Sigmoid colon (tissue), 3 donors: ENCODE measurements around the gene MACROD2.

Experiments used
- CTCF ChIP-seq, 4 experiments: fragments of 450-650 bp in 3 of 4; fragments of 200-600 bp in 1 of 4; IDR thresholded peaks; one replicate each; pipeline ENCODE4 v1.5.1; 2016 to 2019; ENCODE audit warnings: antibody characterized with exemption in 4 of 4, mild to moderate bottlenecking in 3 of 4, moderate library complexity in 2 of 4
- POLR2A ChIP-seq, 2 donors: fragments of 450-650 bp; IDR thresholded peaks; one replicate each; pipeline ENCODE4 v1.6.1; 2016; ENCODE audit warnings: antibody characterized with exemption in 2 of 2, mild to moderate bottlenecking in 2 of 2, moderate library complexity in 2 of 2

- TF ChIP-seq POLR2A (IDR thresholded peaks at IDR 0.05): no peak
- TF ChIP-seq CTCF (IDR thresholded peaks at IDR 0.05): no peak
Observed at GRCh38 chr20:15889514-15890256, 1894.4 kb downstream of the MACROD2 start.
